Ammon's horn (tissue), 1 donor: Measurements from ENCODE around the gene CLRN1.
"Not testable (repeated sequence)": the region's sequence is repeated elsewhere in the genome, so short reads cannot be mapped to it uniquely, and the experiment has no call there.

Source experiments
- DNase-seq: peaks from one replicate; pipeline ENCODE4 v3.0.0-alpha.2; 2016; ENCODE audit warnings: low spot score

Gene CLRN1

GRCh38 chr3:150972366-150973071, at the start of gene CLRN1:
Gene CLRN1 (minus strand): TSS chr3:150972727. CDS start chr3:150972708, 19 bp downstream.
- DNase-seq, result no peak

GRCh38 chr3:151016478-151016795, 43.9 kb upstream of the CLRN1 start:
- DNase-seq, result no peak

GRCh38 chr3:151015767-151016477, 43.4 kb upstream of the CLRN1 start:
- no peak for DNase-seq

GRCh38 chr3:151015181-151015580, 42.7 kb upstream of the CLRN1 start:
- no peak for DNase-seq

- no peak for DNase-seq
Measured at GRCh38 chr3:151014501-151015018, 42.0 kb upstream of the CLRN1 start.

GRCh38 chr3:151012753-151013152, 40.2 kb upstream of the CLRN1 start:
- DNase-seq, result no peak

GRCh38 chr3:151011427-151011826, 38.9 kb upstream of the CLRN1 start:
- no peak for DNase-seq

- no peak for DNase-seq
Measured at GRCh38 chr3:151009981-151010380, 37.5 kb upstream of the CLRN1 start.

GRCh38 chr3:151009430-151009829, 36.9 kb upstream of the CLRN1 start:
- no peak for DNase-seq

GRCh38 chr3:151008699-151009098, 36.2 kb upstream of the CLRN1 start:
- peak; percentile 34 for DNase-seq

- no peak for DNase-seq
Measured at GRCh38 chr3:151003768-151004134, 31.2 kb upstream of the CLRN1 start.

GRCh38 chr3:151003029-151003767, 30.7 kb upstream of the CLRN1 start:
- DNase-seq, result no peak

GRCh38 chr3:151002003-151002981, 29.8 kb upstream of the CLRN1 start:
- no peak for DNase-seq

- DNase-seq, result no peak
Measured at GRCh38 chr3:150998996-150999395, 26.5 kb upstream of the CLRN1 start.

GRCh38 chr3:150996731-150997130, 24.2 kb upstream of the CLRN1 start:
- DNase-seq, result no peak

GRCh38 chr3:150995510-150995909, 23.0 kb upstream of the CLRN1 start:
- no peak for DNase-seq

GRCh38 chr3:150989208-150989607, 16.7 kb upstream of the CLRN1 start:
- DNase-seq, result no peak

- DNase-seq, result not testable (repeated sequence)
Measured at GRCh38 chr3:150988395-150988794, 15.9 kb upstream of the CLRN1 start.

GRCh38 chr3:150985711-150986110, 13.2 kb upstream of the CLRN1 start:
- no peak for DNase-seq

GRCh38 chr3:150984066-150984465, 11.5 kb upstream of the CLRN1 start:
- no peak for DNase-seq

GRCh38 chr3:150978566-150979148, 6.1 kb upstream of the CLRN1 start:
- DNase-seq, result no peak
